ENCODE measurements around the gene ASB13. TPM values are rescaled to one million over a fixed set of nuclear protein-coding genes. Genes with fewer than 3 reads are reported as not detected.

The ASB13 gene
- total RNA-seq, 2 donors from 2014 or later = 12.8 to 13.5 TPM

DNA sequence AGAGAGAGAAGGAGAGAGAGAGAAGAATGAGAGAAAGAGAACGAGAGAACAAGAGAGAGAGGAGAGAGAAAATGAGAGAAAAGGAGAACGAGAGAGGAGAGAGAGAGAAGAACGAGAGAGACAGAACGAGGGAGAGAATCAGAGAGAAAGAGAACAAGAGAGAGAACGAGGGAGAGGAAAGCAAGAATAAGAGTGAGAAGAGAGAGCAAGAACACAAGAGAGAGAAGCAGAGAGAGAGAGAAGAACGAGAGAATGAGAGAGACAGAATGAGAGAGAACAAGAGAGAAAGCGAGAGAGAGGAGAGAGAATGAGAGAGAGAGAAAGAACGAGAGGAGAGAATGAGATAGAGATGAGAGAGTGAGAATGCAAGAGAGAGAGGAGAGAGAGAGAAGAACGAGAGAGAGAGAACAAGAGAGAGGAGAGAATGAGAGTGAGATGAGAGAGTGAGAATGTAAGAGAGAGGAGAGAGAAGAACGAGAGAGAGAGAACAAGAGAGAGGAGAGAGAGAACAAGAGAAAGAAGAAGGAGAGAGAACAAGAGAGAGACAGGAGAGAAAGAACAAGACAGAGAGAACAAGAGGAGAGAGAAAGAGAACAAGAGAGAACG, 68.2 kb downstream of the ASB13 start:
- no peak overlapping the region for H3K4me3 ChIP-seq (ENCODE audit: low read length)
- Mint-ChIP-seq H3K36me3 (ENCODE audit: low read depth) (no peaks in the 10 kb centered on the region), H3K4me1 (no peaks in the 10 kb centered on the region), H3K27ac (no peak overlapping the region), H3K4me3 (no peak overlapping the region), H3K27me3 (ENCODE audit: insufficient read depth) (peaks cover 2% of the 10 kb centered on the region), H3K9me3 (no peaks in the 10 kb centered on the region)
- no peaks in the 10 kb centered on the region for H3K36me3 ChIP-seq (ENCODE audit: control insufficient read depth, insufficient read depth, low read length)
- TF ChIP-seq, protein P1, sequence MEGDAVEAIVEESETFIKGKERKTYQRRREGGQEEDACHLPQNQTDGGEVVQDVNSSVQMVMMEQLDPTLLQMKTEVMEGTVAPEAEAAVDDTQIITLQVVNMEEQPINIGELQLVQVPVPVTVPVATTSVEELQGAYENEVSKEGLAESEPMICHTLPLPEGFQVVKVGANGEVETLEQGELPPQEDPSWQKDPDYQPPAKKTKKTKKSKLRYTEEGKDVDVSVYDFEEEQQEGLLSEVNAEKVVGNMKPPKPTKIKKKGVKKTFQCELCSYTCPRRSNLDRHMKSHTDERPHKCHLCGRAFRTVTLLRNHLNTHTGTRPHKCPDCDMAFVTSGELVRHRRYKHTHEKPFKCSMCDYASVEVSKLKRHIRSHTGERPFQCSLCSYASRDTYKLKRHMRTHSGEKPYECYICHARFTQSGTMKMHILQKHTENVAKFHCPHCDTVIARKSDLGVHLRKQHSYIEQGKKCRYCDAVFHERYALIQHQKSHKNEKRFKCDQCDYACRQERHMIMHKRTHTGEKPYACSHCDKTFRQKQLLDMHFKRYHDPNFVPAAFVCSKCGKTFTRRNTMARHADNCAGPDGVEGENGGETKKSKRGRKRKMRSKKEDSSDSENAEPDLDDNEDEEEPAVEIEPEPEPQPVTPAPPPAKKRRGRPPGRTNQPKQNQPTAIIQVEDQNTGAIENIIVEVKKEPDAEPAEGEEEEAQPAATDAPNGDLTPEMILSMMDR (conservative IDR thresholded peaks at IDR 0.05) = no peak
- H3K27ac ChIP-seq (ENCODE audit: low read depth, low read length) = no peak overlapping the region
- 79 to 82% methylated on average over 10 to 11 of the region's 11 CpGs for WGBS, 2 experiments (ENCODE audit: insufficient coverage in 1 of 2, insufficient read length in 1 of 2)
- no peaks in the 10 kb centered on the region for H3K9me3 ChIP-seq (ENCODE audit: control insufficient read depth, low read length)
- DNase-seq = no peak
- H3K9ac ChIP-seq (ENCODE audit: extremely low read depth, low read length, poor library complexity, severe bottlenecking) = no peak overlapping the region
- H3K27me3 ChIP-seq (ENCODE audit: control insufficient read depth, insufficient read depth, low read length, poor library complexity, severe bottlenecking) = no peaks in the 10 kb centered on the region
- H3K4me1 ChIP-seq (ENCODE audit: control insufficient read depth, insufficient read depth, low read length) = no peaks in the 10 kb centered on the region

DNA sequence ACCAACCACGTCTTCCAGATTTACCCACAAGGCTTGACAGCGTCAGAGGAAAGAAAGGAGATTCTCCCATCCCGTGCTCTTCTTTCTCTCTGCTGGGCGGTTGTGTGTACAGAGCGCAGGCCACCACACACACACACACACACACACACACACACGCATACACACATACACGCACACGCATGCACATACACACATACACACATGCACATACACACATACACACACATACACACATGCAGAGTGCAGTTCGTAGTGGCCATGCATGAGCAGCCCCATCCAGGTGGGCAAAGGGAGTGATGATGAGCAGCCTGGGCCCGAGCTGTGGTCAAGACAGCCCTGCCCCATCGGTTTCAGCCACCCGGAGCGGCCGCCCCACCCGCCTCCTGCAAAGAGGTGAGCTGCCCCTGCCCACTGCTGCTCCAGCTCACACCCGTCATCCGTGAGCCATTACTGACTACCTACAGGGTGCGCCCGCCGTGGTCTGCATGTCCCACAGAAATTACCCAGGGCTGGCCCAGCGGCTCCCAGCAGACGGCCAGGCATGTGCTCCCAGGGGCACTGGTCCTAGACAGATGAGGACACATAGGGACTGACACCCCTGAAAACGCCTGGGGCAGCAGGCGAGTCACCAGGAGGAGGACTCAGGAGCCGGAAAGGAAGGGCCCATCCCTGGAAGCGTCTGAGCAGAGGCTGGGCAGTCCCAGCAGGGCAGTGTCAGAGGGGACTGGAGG, 69.6 kb downstream of the ASB13 start:
- H3K27me3 ChIP-seq (ENCODE audit: control insufficient read depth, insufficient read depth, low read length, poor library complexity, severe bottlenecking) = no peaks in the 10 kb centered on the region
- Mint-ChIP-seq H3K4me3 (no peak overlapping the region), H3K4me1 (no peaks in the 10 kb centered on the region), H3K27ac (no peak overlapping the region), H3K27me3 (ENCODE audit: insufficient read depth) (peaks cover 2% of the 10 kb centered on the region), H3K36me3 (ENCODE audit: low read depth) (no peaks in the 10 kb centered on the region), H3K9me3 (no peaks in the 10 kb centered on the region)
- no peaks in the 10 kb centered on the region for H3K9me3 ChIP-seq (ENCODE audit: control insufficient read depth, low read length)
- no peak overlapping the region for H3K27ac ChIP-seq (ENCODE audit: low read depth, low read length)
- no peaks in the 10 kb centered on the region for H3K4me1 ChIP-seq (ENCODE audit: control insufficient read depth, insufficient read depth, low read length)
- H3K4me3 ChIP-seq (ENCODE audit: low read length) = no peak overlapping the region
- 77 to 82% methylated on average over 6 to 26 of the region's 26 CpGs for WGBS, 2 experiments (ENCODE audit: insufficient coverage in 1 of 2, insufficient read length in 1 of 2)
- H3K9ac ChIP-seq (ENCODE audit: extremely low read depth, low read length, poor library complexity, severe bottlenecking) = no peak overlapping the region
- H3K36me3 ChIP-seq (ENCODE audit: control insufficient read depth, insufficient read depth, low read length) = no peaks in the 10 kb centered on the region
- DNase-seq = no peak
- TF ChIP-seq, protein P1 (conservative IDR thresholded peaks at IDR 0.05) = no peak

- no peak for DNase-seq
- TF ChIP-seq, protein P1 (conservative IDR thresholded peaks at IDR 0.05) = no peak
- Histone ChIP-seq H3K36me3 (ENCODE audit: control insufficient read depth, insufficient read depth, low read length) (no peaks in the 10 kb centered on the region), H3K9me3 (ENCODE audit: control insufficient read depth, low read length) (no peaks in the 10 kb centered on the region), H3K4me3 (ENCODE audit: low read length) (no peak overlapping the region), H3K9ac (ENCODE audit: extremely low read depth, low read length, poor library complexity, severe bottlenecking) (no peak overlapping the region), H3K4me1 (ENCODE audit: control insufficient read depth, insufficient read depth, low read length) (no peaks in the 10 kb centered on the region), H3K27ac (ENCODE audit: low read depth, low read length) (no peak overlapping the region), H3K27me3 (ENCODE audit: control insufficient read depth, insufficient read depth, low read length, poor library complexity, severe bottlenecking) (no peaks in the 10 kb centered on the region)
- WGBS, 2 experiments (ENCODE audit: insufficient coverage in 1 of 2, insufficient read length in 1 of 2) = 85 to 90% methylated on average over 7 to 9 of the region's 9 CpGs
- no peaks in the 10 kb centered on the region for H3K36me3 Mint-ChIP-seq (ENCODE audit: low read depth)
- no peak overlapping the region for H3K4me3 Mint-ChIP-seq
- peaks cover 2% of the 10 kb centered on the region for H3K4me1 Mint-ChIP-seq
- H3K27me3 Mint-ChIP-seq (ENCODE audit: insufficient read depth) = peaks cover 2% of the 10 kb centered on the region
- no peaks in the 10 kb centered on the region for H3K9me3 Mint-ChIP-seq
- H3K27ac Mint-ChIP-seq = no peak overlapping the region
Observed at GRCh38 chr10:5595994-5596471, 70.4 kb downstream of the ASB13 start.

Data from endodermal cell (in vitro differentiated cells).